Brain microvascular endothelial cell (primary cell): ENCODE results near the gene PTPRQ.

Experiments
- DNase-seq: peaks from one replicate; pipeline ENCODE4 v3.0.0-alpha.2; 2020
- H3K27ac ChIP-seq: fragments of 250-450 bp; sonication (Bioruptor Pico); 2 replicates; pipeline ENCODE4 v1.5.1; 2020; ENCODE audit warnings: mild to moderate bottlenecking, moderate library complexity
- H3K27me3 ChIP-seq: fragments of 250-450 bp; sonication (Bioruptor Pico); replicated peaks from 2 replicates; pipeline ENCODE4 v1.5.1; 2020; ENCODE audit warnings: mild to moderate bottlenecking
- H3K36me3 ChIP-seq: fragments of 250-450 bp; sonication (Bioruptor Pico); replicated peaks from 2 replicates; pipeline ENCODE4 v1.5.1; 2020; ENCODE audit warnings: mild to moderate bottlenecking
- H3K4me3 ChIP-seq: 2 replicates; pipeline ENCODE4 v1.5.1; 2011; ENCODE audit warnings: low read depth, mild to moderate bottlenecking, control low read depth, low read length, moderate library complexity
- CTCF ChIP-seq: IDR thresholded peaks from 2 replicates; pipeline ENCODE4 v1.5.1; 2011; ENCODE audit warnings: low read depth, mild to moderate bottlenecking, moderate library complexity, low read length, control low read depth, inconsistent platforms; ENCODE audit errors: missing control alignments
- in situ Hi-C: cut with HindIII; loops from 2 replicates; pipeline ENCODE4 v1.10.0; 2017; ENCODE audit warnings: low sequenced_read_pairs, low pct_ligation_motif_present

Gene PTPRQ

GRCh38 chr12:80593766-80594165, 149.7 kb downstream of the PTPRQ start:
- Histone ChIP-seq H3K27ac (peak overlapping the region; percentile 66), H3K36me3 (no peaks in the 10 kb centered on the region), H3K4me3 (no peak overlapping the region), H3K27me3 (no peaks in the 10 kb centered on the region)
- DNase-seq: peak; percentile 70
- in situ Hi-C loops: no loop called here
- TF ChIP-seq CTCF: no peak

GRCh38 chr12:80596509-80596908, 152.5 kb downstream of the PTPRQ start:
- DNase-seq: no peak
- Histone ChIP-seq H3K27ac (no peak overlapping the region), H3K4me3 (no peak overlapping the region), H3K27me3 (no peaks in the 10 kb centered on the region), H3K36me3 (no peaks in the 10 kb centered on the region)
- no peak for TF ChIP-seq CTCF
- in situ Hi-C loops: no loop called here

- Histone ChIP-seq H3K4me3 (no peak overlapping the region), H3K27ac (peak overlapping the region; percentile 17), H3K36me3 (no peaks in the 10 kb centered on the region), H3K27me3 (no peaks in the 10 kb centered on the region)
- in situ Hi-C loops: no loop called here
- peak; percentile 65 for DNase-seq
- peak; percentile 48 for TF ChIP-seq CTCF
These were observed 154.1 kb downstream of the PTPRQ start for GRCh38 chr12:80598004-80598606.

GRCh38 chr12:80602455-80602854, 158.4 kb downstream of the PTPRQ start:
- no peaks in the 10 kb centered on the region for H3K27me3 ChIP-seq
- in situ Hi-C loops: no loop called here
- no peak for TF ChIP-seq CTCF
- no peak overlapping the region for H3K27ac ChIP-seq
- no peak overlapping the region for H3K4me3 ChIP-seq
- H3K36me3 ChIP-seq: no peaks in the 10 kb centered on the region
- DNase-seq: no peak

GRCh38 chr12:80607361-80608135, 163.5 kb downstream of the PTPRQ start:
- no peaks in the 10 kb centered on the region for H3K36me3 ChIP-seq
- in situ Hi-C loops: no loop called here
- DNase-seq: no peak
- no peak overlapping the region for H3K27ac ChIP-seq
- no peaks in the 10 kb centered on the region for H3K27me3 ChIP-seq
- no peak overlapping the region for H3K4me3 ChIP-seq
- TF ChIP-seq CTCF: peak; percentile 36
